ENCODE data around the gene ELP5.

ELP5 gene

GRCh38 chr17:7256766-7257456 is 4.9 kb downstream of the ELP5 start:
- no peak overlapping the region for H3K27ac ChIP-seq
- H3K4me1 ChIP-seq (ENCODE audit: control insufficient read depth in 1 of 2, insufficient read depth in 1 of 2, low read depth in 1 of 2, low read length in 1 of 2): peaks cover 21 to 22% of the 10 kb centered on the region in 2 experiments
- TF ChIP-seq CTCF (IDR thresholded peaks at IDR 0.05): no peak
- H3K4me3 ChIP-seq (ENCODE audit: low read depth in 1 of 2, low read length in 1 of 2): no peak overlapping the region
- peaks cover 23% of the 10 kb centered on the region for H3K27me3 ChIP-seq
- H3K9me3 ChIP-seq: no peaks in the 10 kb centered on the region
- H3K36me3 ChIP-seq: peaks cover 22% of the 10 kb centered on the region

DNA sequence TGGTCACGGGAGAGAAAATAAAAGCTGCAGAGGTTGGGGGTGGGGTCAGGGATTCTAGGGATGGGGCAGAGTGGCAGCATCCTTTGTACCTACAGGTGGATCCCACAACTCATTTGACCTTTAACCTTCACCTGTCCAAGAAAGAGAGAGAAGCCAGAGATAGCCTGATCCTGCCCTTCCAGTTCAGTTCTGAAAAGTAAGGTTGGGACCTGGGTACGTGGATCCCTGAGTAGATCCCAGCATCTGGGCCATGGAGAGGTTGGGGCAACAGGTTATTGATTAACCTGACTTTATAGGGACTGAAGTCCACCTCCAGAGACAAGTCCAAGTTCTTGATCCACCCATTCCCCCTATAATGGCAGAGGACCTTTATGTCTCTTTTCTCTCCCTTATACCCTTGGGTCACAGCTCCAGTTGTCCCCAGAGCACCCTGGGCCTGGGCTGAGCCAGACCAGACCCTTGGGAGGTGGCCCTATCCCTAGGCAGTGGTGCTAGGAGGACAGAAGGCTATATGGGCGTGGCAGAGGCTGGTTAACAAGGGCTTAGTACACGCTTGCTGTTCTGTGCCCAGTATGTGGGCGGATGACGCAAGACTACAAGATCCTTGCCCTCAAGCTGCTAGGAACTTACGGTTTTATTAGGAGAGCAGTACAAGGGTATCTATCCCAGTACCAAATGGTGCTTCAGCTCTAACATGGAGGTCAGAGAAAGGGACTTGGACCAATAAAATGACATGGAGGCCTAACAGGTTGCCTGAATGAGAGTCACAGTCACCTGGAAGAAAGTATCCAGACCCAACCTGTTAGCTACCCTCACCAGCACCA is 6.9 kb downstream of the ELP5 start:
- peaks cover 27 to 31% of the 10 kb centered on the region in 2 experiments for H3K4me1 ChIP-seq (ENCODE audit: control insufficient read depth in 1 of 2, insufficient read depth in 1 of 2, low read depth in 1 of 2, low read length in 1 of 2)
- peaks cover 22% of the 10 kb centered on the region for H3K36me3 ChIP-seq
- H3K27ac ChIP-seq: no peak overlapping the region
- peaks cover 43% of the 10 kb centered on the region for H3K27me3 ChIP-seq
- no peaks in the 10 kb centered on the region for H3K9me3 ChIP-seq
- H3K4me3 ChIP-seq (ENCODE audit: low read depth in 1 of 2, low read length in 1 of 2): no peak overlapping the region
- no peak for TF ChIP-seq CTCF (IDR thresholded peaks at IDR 0.05)

DNA sequence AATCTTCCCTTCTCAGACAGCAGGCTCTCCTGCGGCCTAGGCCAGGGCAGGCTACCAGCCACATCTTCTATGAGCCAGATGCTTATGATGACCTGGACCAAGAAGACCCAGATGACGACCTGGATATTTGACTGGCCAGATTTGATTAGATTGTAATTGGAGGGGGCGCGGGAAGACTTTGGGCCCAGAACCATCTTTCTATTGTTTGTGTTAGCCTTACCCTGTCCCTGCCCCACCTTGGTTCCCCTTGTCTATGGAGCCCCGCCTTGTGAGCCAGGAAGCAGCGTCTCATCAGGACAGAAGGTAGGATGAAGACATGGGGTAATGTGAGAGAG is 7.5 kb downstream of the ELP5 start:
- Histone ChIP-seq H3K27ac (no peak overlapping the region), H3K4me1 (ENCODE audit: control insufficient read depth in 1 of 2, insufficient read depth in 1 of 2, low read depth in 1 of 2, low read length in 1 of 2) (peaks cover 27 to 31% of the 10 kb centered on the region in 2 experiments), H3K9me3 (no peaks in the 10 kb centered on the region), H3K27me3 (peaks cover 49% of the 10 kb centered on the region), H3K4me3 (ENCODE audit: low read depth in 1 of 2, low read length in 1 of 2) (no peak overlapping the region), H3K36me3 (peaks cover 22% of the 10 kb centered on the region)
- no peak for TF ChIP-seq CTCF (IDR thresholded peaks at IDR 0.05)

GRCh38 chr17:7260151-7260550 is 8.1 kb downstream of the ELP5 start:
- no peak overlapping the region for H3K27ac ChIP-seq
- peaks cover 22% of the 10 kb centered on the region for H3K36me3 ChIP-seq
- no peak for TF ChIP-seq CTCF (IDR thresholded peaks at IDR 0.05)
- peaks cover 55% of the 10 kb centered on the region for H3K27me3 ChIP-seq
- H3K4me3 ChIP-seq (ENCODE audit: low read depth in 1 of 2, low read length in 1 of 2): no peak overlapping the region
- H3K9me3 ChIP-seq: no peaks in the 10 kb centered on the region
- peaks cover 27 to 31% of the 10 kb centered on the region in 2 experiments for H3K4me1 ChIP-seq (ENCODE audit: control insufficient read depth in 1 of 2, insufficient read depth in 1 of 2, low read depth in 1 of 2, low read length in 1 of 2)

GRCh38 chr17:7260651-7261378 is 8.8 kb downstream of the ELP5 start:
- no peak for TF ChIP-seq CTCF (IDR thresholded peaks at IDR 0.05)
- Histone ChIP-seq H3K4me1 (ENCODE audit: control insufficient read depth in 1 of 2, insufficient read depth in 1 of 2, low read depth in 1 of 2, low read length in 1 of 2) (peaks cover 27 to 31% of the 10 kb centered on the region in 2 experiments), H3K27ac (peak overlapping the region; percentile 23), H3K9me3 (no peaks in the 10 kb centered on the region), H3K36me3 (peaks cover 22% of the 10 kb centered on the region), H3K27me3 (peaks cover 62% of the 10 kb centered on the region), H3K4me3 (ENCODE audit: low read depth in 1 of 2, low read length in 1 of 2) (peak overlapping the region; percentile 52 to 69)

All from neutrophil (primary cell).